SK-N-SH (cell line): ENCODE measurements around the gene LRMDA. TPM values are rescaled to one million over a fixed set of nuclear protein-coding genes. Genes with fewer than 3 reads are reported as not detected.

Experiments
- CTCF ChIA-PET: fragments of 300-600, 350-600 bp; formaldehyde crosslinking; extraction: SDS; loops from one replicate; lab custom pipeline; 2021; lab: Yijun Ruan, JAX
- POLR2A ChIA-PET: fragments of 350-600 bp; sonication (Branson Sonifier 250); formaldehyde crosslinking; extraction: SDS; loops from one replicate; lab custom pipeline; 2020; ENCODE audit warnings: antibody characterized with exemption, inconsistent platforms; lab: Yijun Ruan, JAX
- DNase-seq: peaks from one replicate; pipeline ENCODE4 v3.0.0; 2012
- H2AFZ ChIP-seq: fragments of 200-600 bp; sonication (generic); 2 replicates; pipeline ENCODE4 v1.8.1; 2016; ENCODE audit warnings: antibody characterized with exemption, mild to moderate bottlenecking, low read depth
- H3F3A ChIP-seq: fragments of 200-600 bp; sonication (generic); replicated peaks from 2 replicates; pipeline ENCODE3; 2016; ENCODE audit warnings: antibody characterized with exemption, mild to moderate bottlenecking; ENCODE audit not compliant: insufficient read depth
- H3K27ac ChIP-seq, 2 experiments: fragments of 200-500 bp in 1 of 2; fragments of 200-600 bp in 1 of 2; sonication (Bioruptor generic) in 1 of 2; sonication (generic), shearing (Covaris generic) in 1 of 2; 2 replicates each; pipeline versions ENCODE4 v1.5.1 to v1.6.1; 2014 to 2016; ENCODE audit warnings: low read depth in 2 of 2, inconsistent platforms in 1 of 2, low read length in 1 of 2, mild to moderate bottlenecking in 1 of 2, mixed read lengths in 1 of 2
- H3K27me3 ChIP-seq: fragments of 200-600 bp; sonication (generic), shearing (Covaris generic); 2 replicates; pipeline ENCODE4 v1.6.1; 2016; ENCODE audit warnings: mixed run types; ENCODE audit not compliant: insufficient read depth
- H3K36me3 ChIP-seq, 2 experiments: fragments of 200-500 bp in 1 of 2; fragments of 200-600 bp in 1 of 2; sonication (Bioruptor generic) in 1 of 2; sonication (generic) in 1 of 2; replicated peaks in 1 of 2; 2 replicates each; pipeline versions ENCODE3 to v1.5.1; 2014 to 2016; ENCODE audit warnings: low read length in 1 of 2, mild to moderate bottlenecking in 1 of 2; ENCODE audit not compliant: insufficient read depth in 2 of 2, control insufficient read depth in 1 of 2
- H3K4me1 ChIP-seq, 2 experiments: fragments of 200-500 bp in 1 of 2; fragments of 200-600 bp in 1 of 2; sonication (Bioruptor generic) in 1 of 2; sonication (generic), shearing (Covaris generic) in 1 of 2; 2 replicates each; pipeline versions ENCODE4 v1.5.1 to v1.6.1; 2014 to 2016; ENCODE audit warnings: low read depth in 1 of 2, low read length in 1 of 2, mixed run types in 1 of 2; ENCODE audit not compliant: insufficient read depth in 2 of 2, control insufficient read depth in 1 of 2
- H3K4me2 ChIP-seq: fragments of 200-600 bp; sonication (generic), shearing (Covaris generic); 2 replicates; pipeline ENCODE4 v1.6.1; 2017; ENCODE audit warnings: mixed run types
- H3K4me3 ChIP-seq, 2 experiments: fragments of 200-500 bp in 1 of 2; fragments of 200-600 bp in 1 of 2; sonication (Bioruptor generic) in 1 of 2; sonication (generic), shearing (Covaris generic) in 1 of 2; 2 replicates each; pipeline versions ENCODE4 v1.5.1 to v1.8.1; 2014 to 2016; ENCODE audit warnings: low read depth in 2 of 2, inconsistent platforms in 1 of 2, low read length in 1 of 2, mild to moderate bottlenecking in 1 of 2, mixed read lengths in 1 of 2, moderate library complexity in 1 of 2
- H3K79me2 ChIP-seq: fragments of 200-600 bp; sonication (generic); 2 replicates; pipeline ENCODE4 v1.8.1; 2017; ENCODE audit warnings: mild to moderate bottlenecking; ENCODE audit not compliant: insufficient read depth
- H3K9ac ChIP-seq: fragments of 200-600 bp; sonication (generic); 2 replicates; pipeline ENCODE4 v1.6.1; 2017; ENCODE audit warnings: mixed run types
- H3K9me2 ChIP-seq: fragments of 200-600 bp; sonication (generic); 2 replicates; pipeline ENCODE4 v1.6.1; 2017; ENCODE audit warnings: mixed run types
- H3K9me3 ChIP-seq: fragments of 200-600 bp; sonication (generic); 2 replicates; pipeline ENCODE4 v1.6.1; 2017; ENCODE audit warnings: mixed run types, mild to moderate bottlenecking, moderate library complexity
- H4K20me1 ChIP-seq: fragments of 200-600 bp; sonication (generic); 2 replicates; pipeline ENCODE4 v1.6.1; 2017; ENCODE audit warnings: mild to moderate bottlenecking, mixed run types; ENCODE audit not compliant: insufficient read depth
- FOXJ3 ChIP-seq: sonication (generic); formaldehyde crosslinking; IDR thresholded peaks from 2 replicates; pipeline ENCODE4 v1.5.1; 2020; ENCODE audit warnings: mild to moderate bottlenecking, missing genetic modification reagents
- FOXM1 ChIP-seq: IDR thresholded peaks from 2 replicates; pipeline ENCODE4 v1.4.0; 2012; ENCODE audit warnings: low read depth, mild to moderate bottlenecking
- IRF3 ChIP-seq: fragments of 150-350 bp; IDR thresholded peaks from 2 replicates; pipeline ENCODE4 v1.6.1; 2016; ENCODE audit warnings: mild to moderate bottlenecking, low read depth, low read length
- MXI1 ChIP-seq: IDR thresholded peaks from 2 replicates; pipeline ENCODE4 v1.6.1; 2012; ENCODE audit warnings: mild to moderate bottlenecking, low read depth, low read length, improper control_type of control experiment
- RFX5 ChIP-seq: IDR thresholded peaks from 2 replicates; pipeline ENCODE4 v1.6.1; 2012; ENCODE audit warnings: mild to moderate bottlenecking, improper control_type of control experiment, low read length
- RXRA ChIP-seq: IDR thresholded peaks from 2 replicates; pipeline ENCODE4 v1.4.0; 2012; ENCODE audit warnings: low read depth, mild to moderate bottlenecking, borderline replicate concordance
- SIN3A ChIP-seq: IDR thresholded peaks from 2 replicates; pipeline ENCODE4 v1.6.1; 2012; ENCODE audit warnings: low read depth, mild to moderate bottlenecking, low read length, moderate library complexity, borderline replicate concordance
- SMC3 ChIP-seq: IDR thresholded peaks from 2 replicates; pipeline ENCODE4 v1.6.1; 2012; ENCODE audit warnings: low read depth, low read length, improper control_type of control experiment
- YY1 ChIP-seq: IDR thresholded peaks from 2 replicates; pipeline ENCODE4 v1.4.0; 2012; ENCODE audit warnings: low read depth, mild to moderate bottlenecking
- WGBS: methylation state at CpG from one replicate; pipeline ENCODE4 v1.1.6; 2017; ENCODE audit warnings: low lambda C conversion rate; 5-methylcytosine and 5-hydroxymethylcytosine counted together
- polyA plus RNA-seq, 3 experiments: library from polyadenylated mRNA; depleted of rRNA; stranded (reverse); fragments of >200 nt; gene quantifications; 2 replicates each; pipeline ENCODE4 v1.2.3, GENCODE V29; 2012
- TF ChIP-seq, protein P1 (sequence below): fragments of 200-600 bp; sonication (generic); IDR thresholded peaks from 2 replicates; pipeline ENCODE4 v1.6.1; 2017; ENCODE audit warnings: antibody characterized with exemption, mild to moderate bottlenecking, moderate library complexity

The LRMDA gene
- polyA plus RNA-seq, 1 of the 3 experiments (the other 2 are of a cell fraction): 0.95 TPM

DNA sequence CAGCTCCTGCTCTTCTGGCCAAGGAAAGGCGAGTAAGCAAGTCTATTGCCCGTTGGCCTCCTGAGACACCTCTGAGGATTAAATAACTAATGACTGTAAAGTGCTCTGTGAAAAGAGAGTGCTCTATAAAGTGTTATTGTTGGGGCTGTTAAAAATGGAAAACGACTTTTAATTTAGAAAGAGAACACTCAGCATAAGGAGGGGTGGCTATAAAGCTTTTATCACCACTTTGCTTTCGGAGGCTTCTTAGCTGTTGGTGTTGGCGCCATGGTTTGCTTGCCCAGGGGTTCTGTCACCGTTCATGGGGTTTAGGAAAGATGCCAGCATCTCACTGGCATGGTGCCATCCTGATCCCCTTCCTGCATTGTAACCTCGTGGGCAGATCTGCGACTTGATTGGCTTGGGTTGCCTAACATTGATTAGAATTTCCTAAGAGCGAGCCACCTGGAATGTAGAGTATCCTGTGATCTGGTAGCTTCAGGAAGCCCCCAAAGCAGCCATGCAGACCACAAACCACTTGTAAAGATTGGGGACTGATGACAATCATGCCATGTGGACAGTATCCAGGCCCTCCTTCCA, 509.9 kb downstream of the LRMDA start:
- H3K4me3 ChIP-seq: no peak overlapping the region
- TF ChIP-seq MXI1 (no peak), FOXM1 (no peak), YY1 (no peak), IRF3 (no peak), FOXJ3 (CRISPR knock-in tag) (no peak), SIN3A (no peak), RFX5 (no peak), RXRA (no peak)
- TF ChIP-seq, protein P1, sequence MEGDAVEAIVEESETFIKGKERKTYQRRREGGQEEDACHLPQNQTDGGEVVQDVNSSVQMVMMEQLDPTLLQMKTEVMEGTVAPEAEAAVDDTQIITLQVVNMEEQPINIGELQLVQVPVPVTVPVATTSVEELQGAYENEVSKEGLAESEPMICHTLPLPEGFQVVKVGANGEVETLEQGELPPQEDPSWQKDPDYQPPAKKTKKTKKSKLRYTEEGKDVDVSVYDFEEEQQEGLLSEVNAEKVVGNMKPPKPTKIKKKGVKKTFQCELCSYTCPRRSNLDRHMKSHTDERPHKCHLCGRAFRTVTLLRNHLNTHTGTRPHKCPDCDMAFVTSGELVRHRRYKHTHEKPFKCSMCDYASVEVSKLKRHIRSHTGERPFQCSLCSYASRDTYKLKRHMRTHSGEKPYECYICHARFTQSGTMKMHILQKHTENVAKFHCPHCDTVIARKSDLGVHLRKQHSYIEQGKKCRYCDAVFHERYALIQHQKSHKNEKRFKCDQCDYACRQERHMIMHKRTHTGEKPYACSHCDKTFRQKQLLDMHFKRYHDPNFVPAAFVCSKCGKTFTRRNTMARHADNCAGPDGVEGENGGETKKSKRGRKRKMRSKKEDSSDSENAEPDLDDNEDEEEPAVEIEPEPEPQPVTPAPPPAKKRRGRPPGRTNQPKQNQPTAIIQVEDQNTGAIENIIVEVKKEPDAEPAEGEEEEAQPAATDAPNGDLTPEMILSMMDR: no peak
- DNase-seq: no peak
- ChIA-PET CTCF (interaction anchor here (0.9 to 1.3 kb wide), 3 partner anchors 10 to 93 kb away, joined by 3 read pairs; no protein-coding TSS in a partner anchor), POLR2A (no interaction called here)
- no peak overlapping the region for H3K9ac ChIP-seq
- no peak overlapping the region for H3K27ac ChIP-seq
- H3K9me3 ChIP-seq: no peaks in the 10 kb centered on the region
- 50% methylated on average over 9 of the region's 9 CpGs for WGBS
- no peaks in the 10 kb centered on the region for H3K27me3 ChIP-seq
- H3F3A ChIP-seq: no peaks in the 10 kb centered on the region
- H3K4me1 ChIP-seq: no peaks in the 10 kb centered on the region
- no peaks in the 10 kb centered on the region for H3K79me2 ChIP-seq
- H4K20me1 ChIP-seq: no peaks in the 10 kb centered on the region
- H2AFZ ChIP-seq: no peak overlapping the region
- no peaks in the 10 kb centered on the region for H3K36me3 ChIP-seq
- H3K9me2 ChIP-seq: no peaks in the 10 kb centered on the region
- no peak overlapping the region for H3K4me2 ChIP-seq

DNA sequence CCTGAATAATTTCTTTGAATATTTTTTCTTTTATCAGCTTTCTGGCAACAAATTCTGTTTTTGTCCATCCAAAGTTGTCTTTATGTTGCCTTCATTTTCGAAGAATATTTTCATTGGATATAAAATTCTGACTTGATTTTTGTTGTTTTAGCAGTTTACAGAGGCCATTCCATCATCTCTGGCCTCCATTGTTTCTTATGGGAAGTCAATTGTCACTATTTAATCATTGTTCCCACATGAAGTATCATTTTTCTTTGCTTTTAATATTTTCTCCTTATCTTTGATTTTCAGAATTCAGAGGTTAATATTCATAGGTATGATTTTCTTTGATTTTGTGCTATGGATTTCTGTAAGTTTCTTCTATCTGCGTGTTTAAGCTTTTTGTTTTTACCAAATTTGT, 512.6 kb downstream of the LRMDA start:
- DNase-seq: no peak
- POLR2A ChIA-PET: no interaction called here
- Histone ChIP-seq H3K9me3 (no peaks in the 10 kb centered on the region), H4K20me1 (no peaks in the 10 kb centered on the region), H3K36me3 (no peaks in the 10 kb centered on the region), H3K9ac (no peak overlapping the region), H3F3A (no peaks in the 10 kb centered on the region), H3K27me3 (no peaks in the 10 kb centered on the region), H3K9me2 (no peaks in the 10 kb centered on the region)
- WGBS: 29% methylated on average over 2 of the region's 2 CpGs
- TF ChIP-seq, protein P1: no peak
- TF ChIP-seq RXRA (no peak), SMC3 (no peak), RFX5 (no peak), FOXJ3 (CRISPR knock-in tag) (no peak)
- TF ChIP-seq, all 33 proteins: peak for 0
- no peak overlapping the region for H2AFZ ChIP-seq
- H3K4me3 ChIP-seq: no peak overlapping the region
- H3K4me1 ChIP-seq: no peaks in the 10 kb centered on the region
- CTCF ChIA-PET: interaction anchor here (0.7 kb wide), 1 partner anchor 128 kb away, joined by 3 read pairs; no protein-coding TSS in a partner anchor
- H3K79me2 ChIP-seq: no peaks in the 10 kb centered on the region
- no peak overlapping the region for H3K4me2 ChIP-seq
- no peak overlapping the region for H3K27ac ChIP-seq
